Fibroblast of mammary gland (primary cell): Measurements from ENCODE around the gene TNFRSF21.
"Not testable (repeated sequence)": the region's sequence is repeated elsewhere in the genome, so short reads cannot be mapped to it uniquely, and the experiment has no call there.

Experiments used
- DNase-seq: peaks from one replicate; pipeline ENCODE4 v3.0.0-alpha.2; 2010; ENCODE audit warnings: low read depth
- H3K4me3 ChIP-seq: 2 replicates; pipeline ENCODE4 v1.5.1; 2011; ENCODE audit warnings: low read depth, mild to moderate bottlenecking, low read length, moderate library complexity; ENCODE audit not compliant: control insufficient read depth
- TF ChIP-seq, protein P1 (sequence below): conservative IDR thresholded peaks from 2 replicates; pipeline ENCODE4 v1.5.1; 2011; ENCODE audit warnings: low read depth, low read length, inconsistent platforms; ENCODE audit not compliant: control insufficient read depth, insufficient read depth

The TNFRSF21 gene

DNA sequence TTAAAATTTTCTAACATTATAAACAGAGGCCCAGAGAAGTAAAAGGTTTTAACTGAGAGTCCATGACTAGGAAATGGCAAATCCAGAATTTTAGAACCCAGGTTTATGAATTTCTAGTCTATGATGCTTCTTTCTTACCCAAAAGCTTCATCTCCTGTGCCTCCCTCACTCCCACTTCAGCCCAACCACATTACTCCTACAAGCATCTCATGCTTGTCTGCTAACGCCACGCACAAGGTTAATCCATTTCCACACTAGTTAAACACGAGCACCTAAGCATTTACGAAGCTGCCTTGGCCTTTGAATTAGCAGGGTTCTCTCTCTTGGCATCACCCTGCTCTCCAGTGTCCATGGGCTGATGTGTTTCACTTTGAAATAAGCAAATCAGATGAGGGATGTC lies 32.0 kb downstream of the TNFRSF21 start:
- no peak overlapping the region for H3K4me3 ChIP-seq
- TF ChIP-seq, protein P1, sequence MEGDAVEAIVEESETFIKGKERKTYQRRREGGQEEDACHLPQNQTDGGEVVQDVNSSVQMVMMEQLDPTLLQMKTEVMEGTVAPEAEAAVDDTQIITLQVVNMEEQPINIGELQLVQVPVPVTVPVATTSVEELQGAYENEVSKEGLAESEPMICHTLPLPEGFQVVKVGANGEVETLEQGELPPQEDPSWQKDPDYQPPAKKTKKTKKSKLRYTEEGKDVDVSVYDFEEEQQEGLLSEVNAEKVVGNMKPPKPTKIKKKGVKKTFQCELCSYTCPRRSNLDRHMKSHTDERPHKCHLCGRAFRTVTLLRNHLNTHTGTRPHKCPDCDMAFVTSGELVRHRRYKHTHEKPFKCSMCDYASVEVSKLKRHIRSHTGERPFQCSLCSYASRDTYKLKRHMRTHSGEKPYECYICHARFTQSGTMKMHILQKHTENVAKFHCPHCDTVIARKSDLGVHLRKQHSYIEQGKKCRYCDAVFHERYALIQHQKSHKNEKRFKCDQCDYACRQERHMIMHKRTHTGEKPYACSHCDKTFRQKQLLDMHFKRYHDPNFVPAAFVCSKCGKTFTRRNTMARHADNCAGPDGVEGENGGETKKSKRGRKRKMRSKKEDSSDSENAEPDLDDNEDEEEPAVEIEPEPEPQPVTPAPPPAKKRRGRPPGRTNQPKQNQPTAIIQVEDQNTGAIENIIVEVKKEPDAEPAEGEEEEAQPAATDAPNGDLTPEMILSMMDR = no peak
- DNase-seq = no peak

- DNase-seq = no peak
- TF ChIP-seq, protein P1 = no peak
- no peak overlapping the region for H3K4me3 ChIP-seq
Observed at GRCh38 chr6:47276377-47276776, 33.3 kb downstream of the TNFRSF21 start.

GRCh38 chr6:47275640-47276039 lies 34.1 kb downstream of the TNFRSF21 start:
- H3K4me3 ChIP-seq = no peak overlapping the region
- DNase-seq = no peak
- TF ChIP-seq, protein P1 = no peak

DNA sequence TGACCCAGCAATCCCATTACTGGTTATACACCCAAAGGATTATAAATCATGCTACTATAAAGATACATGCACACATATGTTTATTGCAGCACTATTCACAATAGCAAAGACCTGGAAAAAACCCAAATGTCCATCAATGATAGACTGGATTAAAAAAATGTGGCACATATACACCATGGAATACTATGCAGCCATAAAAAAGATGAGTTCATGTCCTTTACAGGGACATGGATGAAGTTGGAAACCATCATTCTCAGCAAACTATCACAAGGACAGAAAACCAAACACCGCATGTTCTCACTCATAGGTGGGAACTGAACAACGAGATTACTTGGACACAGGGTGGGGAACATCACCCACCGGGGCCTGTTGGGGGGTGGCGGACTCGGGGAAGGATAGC lies 34.6 kb downstream of the TNFRSF21 start:
- not testable (repeated sequence) for DNase-seq, H3K4me3 ChIP-seq

DNA sequence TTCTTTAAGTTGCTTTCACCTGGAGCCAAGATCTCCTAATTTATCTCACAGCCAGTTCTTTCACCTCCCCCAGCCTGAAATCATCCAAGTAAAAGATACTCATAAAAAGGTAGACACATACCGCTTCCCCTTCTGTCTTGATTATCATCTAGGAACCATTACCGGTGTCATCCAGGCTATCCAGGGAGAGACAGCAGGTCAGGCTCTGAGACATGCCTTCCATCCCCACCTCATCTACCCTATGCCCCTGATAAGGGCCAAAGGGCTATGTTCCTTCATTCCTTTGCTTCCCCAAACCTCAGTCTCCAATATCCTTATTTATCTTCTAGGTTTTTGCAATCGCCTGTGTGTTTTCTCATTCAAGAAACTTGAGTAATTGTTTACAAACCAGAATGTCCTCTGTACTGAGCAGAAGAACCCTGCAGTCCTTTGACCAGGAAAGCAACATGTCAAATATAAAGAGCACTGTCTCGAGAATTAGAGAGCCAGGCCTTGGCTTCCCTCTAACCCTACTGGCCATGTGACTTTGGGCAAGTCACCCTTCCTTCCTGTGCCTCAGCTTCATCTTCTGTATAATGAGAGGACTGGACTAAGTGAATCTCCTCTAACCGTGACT lies 41.0 kb downstream of the TNFRSF21 start:
- TF ChIP-seq, protein P1 = no peak
- no peak overlapping the region for H3K4me3 ChIP-seq
- DNase-seq = no peak

DNA sequence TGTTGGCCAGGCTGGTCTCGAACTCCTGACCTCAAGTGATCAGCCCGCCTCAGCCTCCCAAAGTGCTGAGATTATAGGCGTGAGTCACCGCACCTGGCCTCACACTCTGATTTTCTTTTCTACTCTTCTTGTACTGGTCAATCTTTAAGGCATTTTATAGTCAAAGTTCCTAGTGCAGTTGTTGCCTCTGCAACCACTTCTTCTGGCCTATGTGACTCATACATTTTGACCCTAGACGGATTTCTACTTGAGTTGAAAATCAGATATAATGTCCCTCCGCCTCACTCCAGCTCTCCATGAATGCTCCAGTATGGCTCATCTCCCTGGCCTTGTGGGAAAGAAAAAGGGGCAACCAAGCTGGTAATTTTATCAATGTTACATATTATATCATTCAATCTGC lies 42.4 kb downstream of the TNFRSF21 start:
- no peak for DNase-seq

DNA sequence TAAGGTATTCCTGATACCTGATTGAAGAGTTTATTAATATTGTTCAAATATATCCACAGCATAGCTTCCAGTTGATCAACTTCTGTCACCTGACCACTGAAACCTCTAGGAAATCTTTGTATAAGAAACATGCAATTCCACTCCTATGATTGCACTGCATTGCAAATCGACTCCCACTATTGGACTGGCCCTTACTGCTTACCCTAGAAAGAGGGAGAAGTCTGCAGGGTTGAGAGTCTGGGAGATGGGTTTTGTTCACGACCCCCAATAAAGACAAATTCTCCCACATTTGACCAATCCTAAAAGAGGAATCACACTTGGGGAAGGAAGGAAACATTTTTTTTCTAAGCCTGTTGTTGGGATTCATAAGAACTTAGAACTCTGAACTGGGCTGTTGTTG lies 43.7 kb downstream of the TNFRSF21 start:
- TF ChIP-seq, protein P1 = no peak
- H3K4me3 ChIP-seq = no peak overlapping the region
- no peak for DNase-seq

More for the DNA sequence above, 42.4 kb downstream of the TNFRSF21 start:
- H3K4me3 ChIP-seq = no peak overlapping the region
- TF ChIP-seq, protein P1 = no peak
